CD14-positive monocyte (primary cell): ENCODE results near the gene PHF12. TPM values are rescaled to one million over a fixed set of nuclear protein-coding genes. Genes with fewer than 3 reads are reported as not detected.

ENCODE experiments used
- DNase-seq, 3 donors: peaks; one replicate each; pipeline ENCODE4 v3.0.0-alpha.2; 2011 to 2022
- H2AFZ ChIP-seq: 2 replicates; pipeline ENCODE4 v1.6.0; 2012; ENCODE audit warnings: mild to moderate bottlenecking, low read depth, low read length, inconsistent platforms; ENCODE audit not compliant: insufficient read depth, poor library complexity, severe bottlenecking
- H3K27ac ChIP-seq, 2 donors: 1 replicate in 1 of 2; 2 replicates in 1 of 2; pipeline ENCODE4 v1.5.1; 2012 to 2013; ENCODE audit warnings: low read length in 2 of 2, control low read depth in 1 of 2, inconsistent platforms in 1 of 2, low read depth in 1 of 2, mild to moderate bottlenecking in 1 of 2
- H3K27me3 ChIP-seq, 2 donors: one replicate each; pipeline versions ENCODE4 v1.6.0 to v1.6.1; 2011 to 2013; ENCODE audit warnings: low read length in 2 of 2; ENCODE audit not compliant: control insufficient read depth in 2 of 2, insufficient read depth in 2 of 2
- H3K36me3 ChIP-seq, 2 donors: replicated peaks in 1 of 2; 1 replicate in 1 of 2; 2 replicates in 1 of 2; pipeline versions ENCODE4 v1.5.1 to v1.6.1; 2012 to 2013; ENCODE audit warnings: low read length in 2 of 2, control low read depth in 1 of 2, inconsistent platforms in 1 of 2, mild to moderate bottlenecking in 1 of 2; ENCODE audit not compliant: insufficient read depth in 2 of 2, control insufficient read depth in 1 of 2
- H3K4me1 ChIP-seq, 2 donors: 1 replicate in 1 of 2; 2 replicates in 1 of 2; pipeline versions ENCODE4 v1.5.1 to v1.6.1; 2012 to 2013; ENCODE audit warnings: low read length in 2 of 2, control low read depth in 1 of 2, inconsistent platforms in 1 of 2, mild to moderate bottlenecking in 1 of 2, moderate library complexity in 1 of 2; ENCODE audit not compliant: insufficient read depth in 2 of 2, control insufficient read depth in 1 of 2
- H3K4me2 ChIP-seq: replicated peaks from 2 replicates; pipeline ENCODE3; 2012; ENCODE audit warnings: low read length, moderate library complexity, mild to moderate bottlenecking; ENCODE audit not compliant: poor library complexity, severe bottlenecking; ENCODE audit errors: extremely low read depth
- H3K4me3 ChIP-seq, 3 experiments: fragments of 200-600 bp in 1 of 3; sonication (generic) in 1 of 3; replicated peaks in 1 of 3; 1 replicate in 2 of 3; 2 replicates in 1 of 3; pipeline ENCODE4 v1.5.1; 2011 to 2013; ENCODE audit warnings: low read length in 3 of 3, mild to moderate bottlenecking in 3 of 3, control low read depth in 2 of 3, low read depth in 2 of 3, inconsistent platforms in 1 of 3, moderate library complexity in 1 of 3
- H3K79me2 ChIP-seq: 2 replicates; pipeline ENCODE4 v1.6.0; 2012; ENCODE audit warnings: mild to moderate bottlenecking, control low read depth, inconsistent platforms, low read length, moderate library complexity; ENCODE audit not compliant: insufficient read depth
- H3K9ac ChIP-seq: 2 replicates; pipeline ENCODE4 v1.6.0; 2017; ENCODE audit warnings: low read length, mild to moderate bottlenecking; ENCODE audit not compliant: insufficient read depth, poor library complexity, severe bottlenecking
- H3K9me3 ChIP-seq, 2 donors: replicated peaks in 1 of 2; 1 replicate in 1 of 2; 2 replicates in 1 of 2; pipeline versions ENCODE4 v1.5.1 to v1.6.1; 2012 to 2013; ENCODE audit warnings: low read length in 2 of 2, control low read depth in 1 of 2; ENCODE audit not compliant: control insufficient read depth in 1 of 2, insufficient read depth in 1 of 2
- H4K20me1 ChIP-seq: 2 replicates; pipeline ENCODE4 v1.6.0; 2012; ENCODE audit warnings: mild to moderate bottlenecking, low read length, control low read depth, moderate library complexity; ENCODE audit not compliant: insufficient read depth
- H3K27ac Mint-ChIP-seq, 7 donors: one replicate each; pipeline ENCODE4 v1.8.0; 2020; ENCODE audit warnings: mild to moderate bottlenecking in 7 of 7, mixed read lengths in 7 of 7, moderate library complexity in 6 of 7, inconsistent platforms in 2 of 7
- H3K27me3 Mint-ChIP-seq, 3 donors: one replicate each; pipeline ENCODE4 v1.8.0; 2021 to 2022; ENCODE audit warnings: low read depth in 3 of 3, mild to moderate bottlenecking in 3 of 3, mixed read lengths in 3 of 3, moderate library complexity in 3 of 3, inconsistent platforms in 1 of 3
- H3K36me3 Mint-ChIP-seq, 2 donors: one replicate each; pipeline ENCODE4 v1.8.0; 2020; ENCODE audit warnings: mixed read lengths in 2 of 2, inconsistent platforms in 1 of 2, mild to moderate bottlenecking in 1 of 2
- H3K4me1 Mint-ChIP-seq: one replicate; pipeline ENCODE4 v1.8.0; 2020; ENCODE audit warnings: mild to moderate bottlenecking, mixed read lengths
- H3K4me3 Mint-ChIP-seq, 2 donors: one replicate each; pipeline ENCODE4 v1.8.0; 2020; ENCODE audit warnings: mild to moderate bottlenecking in 2 of 2, mixed read lengths in 2 of 2, moderate library complexity in 1 of 2
- H3K9me3 Mint-ChIP-seq, 7 donors: one replicate each; pipeline ENCODE4 v1.8.0; 2020 to 2022; ENCODE audit warnings: mixed read lengths in 7 of 7, mild to moderate bottlenecking in 6 of 7, moderate library complexity in 6 of 7, inconsistent platforms in 2 of 7
- WGBS: methylation state at CpG from one replicate; pipeline ENCODE4 v1.1.5; 2013; ENCODE audit warnings: missing lambda C conversion rate; ENCODE audit not compliant: insufficient coverage; 5-methylcytosine and 5-hydroxymethylcytosine counted together
- intact Hi-C, 2 donors: fragments of 100-400 bp; cut with micrococcal nuclease; formaldehyde crosslinking; loops; one replicate each; pipeline versions ENCODE4 v1.15.0 to v1.15.1; 2023
- polyA plus RNA-seq, 3 donors: library from polyadenylated mRNA; depleted of rRNA in 1 of 3; unstranded in 2 of 3; stranded (reverse) in 1 of 3; fragments of 300-500 nt in 2 of 3; fragments of >200 nt in 1 of 3; fragmentation: Illumina TruSeq in 2 of 3; gene quantifications; 1 replicate in 2 of 3; 2 replicates in 1 of 3; pipeline ENCODE4 v1.2.3, GENCODE V29; 2012 to 2021
- TF ChIP-seq, protein P1 (sequence below): fragments of 200-600 bp; IDR thresholded peaks from one replicate; pipeline ENCODE4 v1.8.0; 2022; ENCODE audit warnings: antibody characterized with exemption, mild to moderate bottlenecking

PHF12 gene
- polyA plus RNA-seq, 3 donors = 1.4 to 62.5 (median 2.5) TPM

DNA sequence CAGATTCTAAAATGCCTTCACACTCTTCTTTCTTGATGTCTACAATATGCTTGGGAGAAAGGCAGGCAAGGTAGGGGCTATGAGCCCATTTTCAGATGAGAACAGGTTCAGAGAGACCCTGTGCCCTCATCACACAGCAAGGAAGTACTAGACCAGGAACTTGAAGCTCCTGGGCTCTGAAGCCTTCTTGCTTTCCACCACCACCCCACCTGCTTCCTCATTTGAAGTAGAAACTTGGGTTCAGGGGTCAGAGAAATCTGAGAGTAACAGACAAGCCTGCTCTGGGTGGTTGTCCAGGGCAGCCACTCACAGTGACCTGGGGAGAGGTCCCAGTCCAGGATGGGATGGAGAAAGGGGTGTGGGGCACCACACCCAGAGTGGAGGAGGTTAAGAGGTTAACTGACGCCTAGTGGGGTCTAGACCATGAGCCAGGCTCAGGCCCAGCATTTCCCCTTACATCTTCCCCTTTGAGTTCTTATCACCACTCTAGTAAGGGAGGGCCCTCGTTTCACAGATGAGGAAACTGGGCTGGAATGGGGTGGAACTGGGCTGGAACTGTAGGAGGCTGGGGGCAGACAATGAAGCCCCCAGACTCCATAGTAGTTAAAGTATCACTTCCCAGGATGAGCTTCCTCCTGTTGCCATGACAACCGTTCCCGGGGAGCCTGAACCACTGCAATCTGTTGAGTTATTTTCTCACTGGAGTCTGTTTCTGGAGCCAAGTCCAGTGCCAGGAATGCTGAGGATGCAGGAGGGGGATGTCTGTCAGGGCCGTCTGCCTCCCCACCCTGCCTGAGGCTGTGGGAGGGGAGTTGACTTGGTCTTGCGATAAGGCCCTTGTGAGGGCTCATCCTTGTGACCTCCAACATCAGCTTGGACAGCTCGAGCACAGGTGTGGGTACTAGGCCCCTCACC, 16.2 kb upstream of the PHF12 start:
- Histone ChIP-seq H2AFZ (peak overlapping the region; percentile 71), H3K27ac (peak overlapping the region; percentile 81 to 84), H3K9ac (peak overlapping the region; percentile 18), H3K4me3 (no peak overlapping the region), H3K79me2 (no peaks in the 10 kb centered on the region), H3K9me3 (no peaks in the 10 kb centered on the region), H3K36me3 (no peaks in the 10 kb centered on the region), H3K4me2 (no peak overlapping the region), H3K27me3 (no peaks in the 10 kb centered on the region), H3K4me1 (peaks cover 19 to 26% of the 10 kb centered on the region in 2 donors), H4K20me1 (no peaks in the 10 kb centered on the region)
- TF ChIP-seq, protein P1, sequence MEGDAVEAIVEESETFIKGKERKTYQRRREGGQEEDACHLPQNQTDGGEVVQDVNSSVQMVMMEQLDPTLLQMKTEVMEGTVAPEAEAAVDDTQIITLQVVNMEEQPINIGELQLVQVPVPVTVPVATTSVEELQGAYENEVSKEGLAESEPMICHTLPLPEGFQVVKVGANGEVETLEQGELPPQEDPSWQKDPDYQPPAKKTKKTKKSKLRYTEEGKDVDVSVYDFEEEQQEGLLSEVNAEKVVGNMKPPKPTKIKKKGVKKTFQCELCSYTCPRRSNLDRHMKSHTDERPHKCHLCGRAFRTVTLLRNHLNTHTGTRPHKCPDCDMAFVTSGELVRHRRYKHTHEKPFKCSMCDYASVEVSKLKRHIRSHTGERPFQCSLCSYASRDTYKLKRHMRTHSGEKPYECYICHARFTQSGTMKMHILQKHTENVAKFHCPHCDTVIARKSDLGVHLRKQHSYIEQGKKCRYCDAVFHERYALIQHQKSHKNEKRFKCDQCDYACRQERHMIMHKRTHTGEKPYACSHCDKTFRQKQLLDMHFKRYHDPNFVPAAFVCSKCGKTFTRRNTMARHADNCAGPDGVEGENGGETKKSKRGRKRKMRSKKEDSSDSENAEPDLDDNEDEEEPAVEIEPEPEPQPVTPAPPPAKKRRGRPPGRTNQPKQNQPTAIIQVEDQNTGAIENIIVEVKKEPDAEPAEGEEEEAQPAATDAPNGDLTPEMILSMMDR = no peak
- intact Hi-C loops = loop anchor here (1.0 to 5.0 kb wide), 3 partner anchors 40 to 145 kb away; partner anchors contain the start of gene SEZ6 (in 1 of the 2)
- Mint-ChIP-seq H3K9me3 (peaks cover 0 to 1% (median 0%) of the 10 kb centered on the region in 7 donors), H3K4me1 (peaks cover 38% of the 10 kb centered on the region), H3K27me3 (peaks cover 6 to 18% (median 15%) of the 10 kb centered on the region in 3 donors), H3K36me3 (peaks cover 0 to 1% of the 10 kb centered on the region in 2 donors), H3K27ac (peak overlapping the region; percentile 94 to 99 (median 98)), H3K4me3 (peak overlapping the region in 1 of 2 donors; percentile 57)
- peak; percentile 71 to 79 (median 76) for DNase-seq
- no CpG with 5 or more reads among the region's 7 CpGs for WGBS

DNA sequence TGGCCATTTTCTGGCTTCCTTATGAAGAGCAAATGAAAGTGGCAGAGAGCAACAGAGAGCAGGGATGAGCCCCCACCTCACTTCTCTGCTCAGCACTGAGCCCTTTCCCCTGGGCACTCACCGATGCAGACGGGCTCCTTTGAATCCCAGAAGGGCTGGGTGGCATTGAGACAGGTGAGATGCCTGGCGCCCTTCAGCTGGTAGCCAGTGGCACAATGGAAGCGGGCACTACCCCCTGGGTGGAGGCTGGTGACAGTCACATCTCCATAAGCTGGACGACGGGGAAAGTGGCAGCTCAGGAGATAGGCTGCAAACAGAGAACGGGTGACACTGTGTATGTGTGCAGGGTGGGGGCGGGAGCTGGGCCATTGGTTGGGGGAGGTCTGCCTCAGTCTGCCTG, 12.5 kb upstream of the PHF12 start:
- no peak overlapping the region for H3K9ac ChIP-seq
- Mint-ChIP-seq H3K9me3 (peaks cover 0 to 1% (median 0%) of the 10 kb centered on the region in 7 donors), H3K27me3 (peaks cover 10 to 16% (median 15%) of the 10 kb centered on the region in 3 donors), H3K4me1 (peaks cover 31% of the 10 kb centered on the region), H3K4me3 (no peak overlapping the region), H3K27ac (no peak overlapping the region), H3K36me3 (peaks cover 0 to 3% of the 10 kb centered on the region in 2 donors)
- H3K9me3 ChIP-seq = no peaks in the 10 kb centered on the region
- H3K4me3 ChIP-seq = no peak overlapping the region
- intact Hi-C loops = loop anchor here (2.0 kb wide), 1 partner anchor 153 kb away; no protein-coding TSS in a partner anchor
- H3K27ac ChIP-seq = no peak overlapping the region
- no peaks in the 10 kb centered on the region for H4K20me1 ChIP-seq
- H3K36me3 ChIP-seq = no peaks in the 10 kb centered on the region
- H3K79me2 ChIP-seq = no peaks in the 10 kb centered on the region
- no peaks in the 10 kb centered on the region for H3K27me3 ChIP-seq
- H3K4me2 ChIP-seq = no peak overlapping the region
- no peak overlapping the region for H2AFZ ChIP-seq
- WGBS = 96% methylated on average over 4 of the region's 8 CpGs
- TF ChIP-seq, protein P1 = no peak
- DNase-seq = no peak
- peaks cover 19 to 26% of the 10 kb centered on the region in 2 donors for H3K4me1 ChIP-seq
